Measurements from ENCODE around the gene CCDC196. TPM values are rescaled to one million over a fixed set of nuclear protein-coding genes. Genes with fewer than 3 reads are reported as not detected.

The CCDC196 gene
- total and polyA plus RNA-seq, 2 experiments from 2014 or later = 0.13 TPM; not detected in 1

- Histone ChIP-seq H3K27ac (no peak overlapping the region), H3K9me3 (ENCODE audit: low read depth) (no peaks in the 10 kb centered on the region), H3K4me1 (ENCODE audit: low read depth) (peaks cover 5% of the 10 kb centered on the region), H3K27me3 (no peaks in the 10 kb centered on the region), H3K36me3 (no peaks in the 10 kb centered on the region), H3K4me3 (no peak overlapping the region)
- TF ChIP-seq CTCF (IDR thresholded peaks at IDR 0.05; ENCODE audit: low read depth, low read length) = no peak
- peak in 1 of 2 donors; percentile 81 for DNase-seq (ENCODE audit: low read depth in 1 of 2, low spot score in 1 of 2)
Observed at GRCh38 chr14:66503532-66503931, 17.4 kb downstream of the CCDC196 start.

- Histone ChIP-seq H3K4me1 (ENCODE audit: low read depth) (peaks cover 16% of the 10 kb centered on the region), H3K27me3 (peaks cover 20% of the 10 kb centered on the region), H3K27ac (peak overlapping the region; percentile 80), H3K9me3 (ENCODE audit: low read depth) (no peaks in the 10 kb centered on the region), H3K36me3 (no peaks in the 10 kb centered on the region), H3K4me3 (peak overlapping the region; percentile 83)
- TF ChIP-seq CTCF (IDR thresholded peaks at IDR 0.05; ENCODE audit: low read depth, low read length) = no peak
- DNase-seq (ENCODE audit: low read depth in 1 of 2, low spot score in 1 of 2) = no peak
Observed at GRCh38 chr14:66507181-66507721, 21.1 kb downstream of the CCDC196 start.

- peak; percentile 23 for TF ChIP-seq CTCF (IDR thresholded peaks at IDR 0.05; ENCODE audit: low read depth, low read length)
- no peaks in the 10 kb centered on the region for H3K9me3 ChIP-seq (ENCODE audit: low read depth)
- no peaks in the 10 kb centered on the region for H3K36me3 ChIP-seq
Observed at GRCh38 chr14:66507722-66508546, 21.8 kb downstream of the CCDC196 start, which contains the start of gene GPHN. Gene GPHN (plus strand): TSS chr14:66508147.

GRCh38 chr14:66508547-66508845 is 22.3 kb downstream of the CCDC196 start:
- peak overlapping the region; percentile 80 for H3K27ac ChIP-seq
- H3K27me3 ChIP-seq = peaks cover 20% of the 10 kb centered on the region
- H3K4me3 ChIP-seq = peak overlapping the region; percentile 83
- TF ChIP-seq CTCF (IDR thresholded peaks at IDR 0.05; ENCODE audit: low read depth, low read length) = no peak
- H3K36me3 ChIP-seq = no peaks in the 10 kb centered on the region
- no peaks in the 10 kb centered on the region for H3K9me3 ChIP-seq (ENCODE audit: low read depth)
- no peak for DNase-seq (ENCODE audit: low read depth in 1 of 2, low spot score in 1 of 2)
- peaks cover 20% of the 10 kb centered on the region for H3K4me1 ChIP-seq (ENCODE audit: low read depth)

More at GRCh38 chr14:66507722-66508546, 21.8 kb downstream of the CCDC196 start, which contains the start of gene GPHN:
- peaks cover 20% of the 10 kb centered on the region for H3K27me3 ChIP-seq
- H3K27ac ChIP-seq = peak within 1 kb of the TSS; percentile 80
- DNase-seq (ENCODE audit: low read depth in 1 of 2, low spot score in 1 of 2) = peak; percentile 97 to 99
- peaks cover 17% of the 10 kb centered on the region for H3K4me1 ChIP-seq (ENCODE audit: low read depth)
- peak within 1 kb of the TSS; percentile 83 for H3K4me3 ChIP-seq

- no peaks in the 10 kb centered on the region for H3K36me3 ChIP-seq
Observed at GRCh38 chr14:66508846-66509621, 22.9 kb downstream of the CCDC196 start.

More at GRCh38 chr14:66508846-66509621, 22.9 kb downstream of the CCDC196 start:
- peaks cover 20% of the 10 kb centered on the region for H3K4me1 ChIP-seq (ENCODE audit: low read depth)
- no peak for TF ChIP-seq CTCF (IDR thresholded peaks at IDR 0.05; ENCODE audit: low read depth, low read length)
- peak overlapping the region; percentile 80 for H3K27ac ChIP-seq
- H3K9me3 ChIP-seq (ENCODE audit: low read depth) = no peaks in the 10 kb centered on the region
- peak overlapping the region; percentile 83 for H3K4me3 ChIP-seq
- peak; percentile 25 to 57 for DNase-seq (ENCODE audit: low read depth in 1 of 2, low spot score in 1 of 2)
- peaks cover 20% of the 10 kb centered on the region for H3K27me3 ChIP-seq
